WERI-Rb-1 (cell line): ENCODE measurements around the gene ACADVL.

Experiments used
- DNase-seq: peaks from one replicate; pipeline ENCODE4 v3.0.0-alpha.2; 2020
- H3K27ac ChIP-seq: fragments of 250-450 bp; sonication (Bioruptor Pico); 2 replicates; pipeline ENCODE4 v1.5.1; 2020; ENCODE audit warnings: mild to moderate bottlenecking, moderate library complexity
- H3K27me3 ChIP-seq: fragments of 250-450 bp; sonication (Bioruptor Pico); 2 replicates; pipeline ENCODE4 v1.5.1; 2021; ENCODE audit warnings: mild to moderate bottlenecking, low read depth, moderate library complexity; ENCODE audit not compliant: insufficient read depth, severe bottlenecking
- H3K36me3 ChIP-seq: fragments of 250-450 bp; sonication (Bioruptor Pico); 2 replicates; pipeline ENCODE4 v1.5.1; 2020; ENCODE audit warnings: mild to moderate bottlenecking, moderate library complexity
- H3K4me3 ChIP-seq: 2 replicates; pipeline ENCODE4 v1.5.1; 2011; ENCODE audit warnings: low read depth, mild to moderate bottlenecking, control low read depth, low read length
- H3K9me3 ChIP-seq: fragments of 250-450 bp; sonication (Bioruptor Pico); 2 replicates; pipeline ENCODE4 v1.5.1; 2021; ENCODE audit warnings: mild to moderate bottlenecking, moderate library complexity; ENCODE audit not compliant: severe bottlenecking
- TF ChIP-seq, protein P1 (sequence below): IDR thresholded peaks from 2 replicates; pipeline ENCODE4 v1.5.1; 2011; ENCODE audit warnings: low read depth, mild to moderate bottlenecking, control low read depth, inconsistent platforms, low read length

ACADVL gene

DNA sequence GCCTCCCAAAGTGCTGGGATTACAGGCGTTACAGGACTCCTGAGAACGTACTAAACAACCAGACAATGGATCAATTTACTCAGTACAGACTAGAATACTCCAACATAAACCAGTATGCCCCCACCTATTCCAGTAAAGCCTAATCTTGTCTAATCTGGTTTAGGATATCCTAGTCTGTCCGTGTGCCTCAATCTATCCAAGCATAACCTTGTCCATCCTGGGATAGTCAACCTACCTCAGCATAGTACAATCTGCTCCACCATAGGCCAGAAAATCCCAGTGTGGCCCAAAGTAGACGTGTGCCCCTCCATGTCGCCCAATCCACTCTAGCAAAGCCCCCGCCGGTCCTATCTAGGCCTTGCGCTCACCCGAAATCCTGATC, 14.0 kb downstream of the ACADVL start:
- TF ChIP-seq, protein P1, sequence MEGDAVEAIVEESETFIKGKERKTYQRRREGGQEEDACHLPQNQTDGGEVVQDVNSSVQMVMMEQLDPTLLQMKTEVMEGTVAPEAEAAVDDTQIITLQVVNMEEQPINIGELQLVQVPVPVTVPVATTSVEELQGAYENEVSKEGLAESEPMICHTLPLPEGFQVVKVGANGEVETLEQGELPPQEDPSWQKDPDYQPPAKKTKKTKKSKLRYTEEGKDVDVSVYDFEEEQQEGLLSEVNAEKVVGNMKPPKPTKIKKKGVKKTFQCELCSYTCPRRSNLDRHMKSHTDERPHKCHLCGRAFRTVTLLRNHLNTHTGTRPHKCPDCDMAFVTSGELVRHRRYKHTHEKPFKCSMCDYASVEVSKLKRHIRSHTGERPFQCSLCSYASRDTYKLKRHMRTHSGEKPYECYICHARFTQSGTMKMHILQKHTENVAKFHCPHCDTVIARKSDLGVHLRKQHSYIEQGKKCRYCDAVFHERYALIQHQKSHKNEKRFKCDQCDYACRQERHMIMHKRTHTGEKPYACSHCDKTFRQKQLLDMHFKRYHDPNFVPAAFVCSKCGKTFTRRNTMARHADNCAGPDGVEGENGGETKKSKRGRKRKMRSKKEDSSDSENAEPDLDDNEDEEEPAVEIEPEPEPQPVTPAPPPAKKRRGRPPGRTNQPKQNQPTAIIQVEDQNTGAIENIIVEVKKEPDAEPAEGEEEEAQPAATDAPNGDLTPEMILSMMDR, result no peak
- Histone ChIP-seq H3K36me3 (peaks cover 65% of the 10 kb centered on the region), H3K4me3 (peak overlapping the region; percentile 92), H3K27ac (peak overlapping the region; percentile 96), H3K9me3 (no peaks in the 10 kb centered on the region), H3K27me3 (no peaks in the 10 kb centered on the region)
- DNase-seq, result peak; percentile 33

DNA sequence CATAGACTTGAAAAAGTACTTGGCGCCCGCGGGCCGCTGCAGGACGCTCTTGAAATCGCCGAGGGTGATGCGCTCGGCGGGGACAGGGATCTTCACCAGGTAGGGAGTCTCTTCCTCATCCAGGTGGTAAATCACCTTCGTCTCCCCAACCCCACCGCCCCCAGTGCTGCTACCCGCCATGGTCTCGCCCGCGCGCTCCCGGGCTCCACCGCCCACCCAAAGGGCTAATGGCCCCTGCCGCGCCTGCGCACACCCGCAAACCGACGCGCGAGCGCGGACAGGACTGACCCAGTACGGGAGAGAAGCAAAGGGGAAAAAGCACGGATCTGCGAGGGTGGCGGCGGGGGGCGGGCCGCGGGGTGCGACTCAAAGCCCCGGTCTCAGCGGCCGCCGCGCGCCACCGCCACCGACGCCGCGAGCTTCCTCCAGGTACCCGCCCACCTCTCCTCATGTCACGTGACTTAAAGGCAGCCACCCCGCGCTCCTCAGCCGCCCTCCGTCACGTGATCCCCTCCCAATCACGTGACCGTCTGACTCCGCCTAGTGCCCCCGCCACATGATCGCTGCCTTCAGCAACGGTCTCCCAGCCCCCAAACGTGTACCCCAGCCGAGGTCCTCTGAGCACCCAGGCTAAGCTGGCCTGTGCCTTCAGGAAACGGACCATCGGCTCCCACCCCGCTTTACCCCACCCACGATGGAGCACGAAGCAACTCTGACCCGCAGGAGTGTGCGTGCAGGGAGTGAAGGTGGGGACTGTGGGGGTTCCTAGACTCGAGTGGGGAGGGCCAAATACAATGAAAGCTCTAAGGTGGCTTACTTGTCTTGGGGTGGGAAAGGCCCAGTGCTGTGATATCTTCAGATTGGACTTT, 14.6 kb downstream of the ACADVL start, which contains the start of gene DVL2:
DVL2 (minus strand) TSS at position 435 of the 869 bp plus-strand sequence; CDS start at position 180, 255 bp downstream.
- H3K27ac ChIP-seq, result peak within 1 kb of the TSS; percentile 96

DNA sequence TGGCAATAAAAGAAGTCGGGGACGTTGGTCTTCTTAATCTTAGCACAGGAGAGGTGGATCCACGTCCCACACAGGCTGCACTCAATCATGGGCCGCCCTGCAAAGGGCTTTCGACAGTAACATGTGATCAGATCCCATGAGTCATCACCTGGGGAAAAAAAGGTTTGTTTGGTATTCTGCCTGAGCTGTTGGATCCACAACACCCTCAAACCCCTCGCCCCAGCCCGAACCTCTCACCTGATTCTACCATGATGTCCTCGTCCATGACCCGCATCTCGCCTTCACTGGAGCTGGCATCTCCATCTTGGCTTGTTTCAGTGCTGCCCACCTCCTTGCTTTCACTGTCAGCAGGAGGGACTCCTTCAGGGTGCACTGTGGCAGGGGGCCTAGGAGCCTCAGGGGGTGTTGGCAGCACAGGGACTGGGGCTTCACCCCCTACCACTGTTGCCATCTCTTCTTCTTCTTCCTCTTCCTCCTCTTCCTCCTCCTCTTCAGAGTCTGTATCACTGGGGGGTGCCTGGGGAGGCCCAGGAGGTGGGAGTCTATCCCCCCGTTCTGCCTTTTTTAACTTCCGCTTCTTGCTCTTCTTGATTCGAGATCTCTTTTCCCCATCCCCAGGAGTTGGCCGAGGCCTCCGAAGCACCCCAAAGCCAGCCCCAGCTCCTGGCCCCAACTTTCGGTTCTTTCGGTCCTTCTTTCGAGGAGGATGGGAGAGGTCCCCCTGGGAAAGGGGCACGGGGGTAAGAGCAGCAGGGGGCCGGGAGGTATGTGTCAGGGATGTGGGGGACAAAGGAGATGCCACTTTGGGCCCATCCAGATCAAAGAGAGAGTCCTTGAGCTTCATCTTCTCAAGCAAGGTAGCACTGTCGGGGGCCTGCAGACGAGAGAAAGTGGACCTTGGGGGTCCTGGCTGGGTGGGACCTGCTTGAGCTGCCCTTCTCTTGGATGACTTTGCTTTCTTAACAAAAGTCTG, 16.2 kb downstream of the ACADVL start:
- DNase-seq, result no peak
- Histone ChIP-seq H3K9me3 (no peaks in the 10 kb centered on the region), H3K4me3 (no peak overlapping the region), H3K27ac (no peak overlapping the region), H3K27me3 (no peaks in the 10 kb centered on the region), H3K36me3 (peaks cover 59% of the 10 kb centered on the region)
- TF ChIP-seq, protein P1, result no peak

More for the DNA sequence above, 14.6 kb downstream of the ACADVL start, which contains the start of gene DVL2:
- Histone ChIP-seq H3K9me3 (no peaks in the 10 kb centered on the region), H3K27me3 (no peaks in the 10 kb centered on the region), H3K4me3 (peak within 1 kb of the TSS; percentile 92), H3K36me3 (peaks cover 63% of the 10 kb centered on the region)
- TF ChIP-seq, protein P1, result no peak
- DNase-seq, result peak; percentile 97

DNA sequence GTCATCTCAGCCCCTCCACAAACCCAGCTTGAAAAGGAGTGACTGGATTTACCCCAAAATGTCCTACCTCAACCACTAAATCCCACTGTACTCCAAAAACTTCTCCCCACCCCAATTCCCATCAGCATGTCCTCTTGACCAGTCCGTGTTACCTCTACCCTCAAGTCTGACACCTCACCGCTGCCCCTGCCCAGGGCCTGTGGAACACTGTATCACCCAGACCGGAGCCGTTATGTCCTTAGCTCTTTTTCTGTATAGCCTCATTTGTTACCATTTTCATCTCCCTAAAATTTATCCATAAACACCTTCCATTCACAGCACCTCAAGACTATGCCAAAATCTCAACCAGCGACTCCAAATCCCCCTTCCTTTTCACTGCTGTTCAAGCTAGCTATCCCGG, 17.1 kb downstream of the ACADVL start:
- no peak overlapping the region for H3K4me3 ChIP-seq
- peaks cover 61% of the 10 kb centered on the region for H3K36me3 ChIP-seq
- no peaks in the 10 kb centered on the region for H3K9me3 ChIP-seq
- H3K27me3 ChIP-seq, result no peaks in the 10 kb centered on the region
- H3K27ac ChIP-seq, result peak overlapping the region; percentile 95; the same call in 1 of the 2 replicates
- no peak for DNase-seq
- TF ChIP-seq, protein P1, result no peak

DNA sequence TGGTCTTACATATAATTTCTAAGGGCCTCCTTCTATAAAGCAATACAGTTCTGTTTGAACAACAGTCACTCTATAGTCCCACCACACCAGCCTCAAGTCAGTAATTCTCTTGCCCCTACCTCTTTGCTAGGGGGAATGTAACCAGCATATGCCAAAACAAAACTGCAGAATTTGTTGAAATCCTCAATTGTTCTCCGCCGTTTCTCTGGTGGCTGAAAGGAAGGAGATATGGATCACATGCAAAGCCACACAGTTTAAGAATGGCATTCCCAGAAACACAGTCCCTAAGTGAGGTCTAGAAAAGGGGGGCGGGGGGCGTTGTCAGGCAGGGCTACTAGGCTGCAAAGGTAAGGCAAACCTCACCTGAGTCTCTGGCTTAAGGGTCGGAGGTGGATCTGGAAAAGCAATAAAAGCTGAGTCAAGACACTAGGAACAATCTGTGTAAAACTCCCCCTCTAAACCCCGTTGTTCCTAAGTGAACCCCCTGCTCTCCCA, 17.6 kb downstream of the ACADVL start:
- Histone ChIP-seq H3K4me3 (peak overlapping the region; percentile 96), H3K9me3 (no peaks in the 10 kb centered on the region), H3K36me3 (peaks cover 61% of the 10 kb centered on the region), H3K27me3 (no peaks in the 10 kb centered on the region), H3K27ac (peak overlapping the region; percentile 95)
- TF ChIP-seq, protein P1, result no peak
- DNase-seq, result no peak
